ENCODE measurements around the gene CRYBG1.

Gene CRYBG1

DNA sequence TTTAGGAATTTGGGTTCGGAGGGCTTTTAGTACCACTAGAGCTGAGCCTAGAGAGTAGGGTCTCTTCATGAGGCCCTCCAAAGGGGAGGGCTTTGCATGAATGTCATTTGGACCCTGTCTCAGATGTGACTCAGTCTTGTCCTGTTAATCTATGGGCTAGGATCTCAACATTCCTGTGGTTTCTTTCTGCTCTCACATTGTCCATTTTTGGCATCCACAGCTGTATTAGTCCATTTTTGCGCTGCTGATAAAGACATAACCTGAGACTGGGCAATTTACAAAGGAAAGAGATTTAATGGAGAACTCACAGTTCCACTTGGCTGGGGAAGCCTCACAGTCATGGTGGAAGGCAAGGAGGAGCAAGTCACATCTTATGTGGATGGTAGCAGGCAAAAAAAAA is 61.0 kb downstream of the CRYBG1 start:
- H3K9me3 ChIP-seq (ENCODE audit: control extremely low read depth in 1 of 5, control insufficient read depth in 4 of 5, insufficient read depth in 2 of 5, low read depth in 1 of 5, low read length in 4 of 5), result peaks cover 0 to 2% (median 0%) of the 10 kb centered on the region in 5 experiments
- no peak overlapping the region for H3K27ac ChIP-seq (ENCODE audit: insufficient read depth in 1 of 2, low read depth in 1 of 2, low read length in 2 of 2, poor library complexity in 1 of 2, severe bottlenecking in 2 of 2)
- H3K27me3 ChIP-seq (replicated peaks in 2 of 5; ENCODE audit: control insufficient read depth in 4 of 5, insufficient read depth in 5 of 5, low read length in 4 of 5), result no peaks in the 10 kb centered on the region
- H3K36me3 ChIP-seq (ENCODE audit: control insufficient read depth in 4 of 4, insufficient read depth in 4 of 4, low read length in 3 of 4), result no peaks in the 10 kb centered on the region
- 100% methylated on average over 1 of the region's 2 CpGs for WGBS (ENCODE audit: insufficient coverage)
- no peak overlapping the region for H3K4me3 ChIP-seq (ENCODE audit: control insufficient read depth in 1 of 7, extremely low read depth in 1 of 7, insufficient read depth in 4 of 7, low read depth in 2 of 7, low read length in 6 of 7)
- H3K4me1 ChIP-seq (ENCODE audit: control extremely low read depth in 1 of 4, control insufficient read depth in 4 of 4, insufficient read depth in 4 of 4, low read length in 3 of 4), result no peaks in the 10 kb centered on the region
- POLR2A ChIA-PET, result no interaction called here
- DNase-seq, result no peak
- CTCF ChIA-PET, result no interaction called here

DNA sequence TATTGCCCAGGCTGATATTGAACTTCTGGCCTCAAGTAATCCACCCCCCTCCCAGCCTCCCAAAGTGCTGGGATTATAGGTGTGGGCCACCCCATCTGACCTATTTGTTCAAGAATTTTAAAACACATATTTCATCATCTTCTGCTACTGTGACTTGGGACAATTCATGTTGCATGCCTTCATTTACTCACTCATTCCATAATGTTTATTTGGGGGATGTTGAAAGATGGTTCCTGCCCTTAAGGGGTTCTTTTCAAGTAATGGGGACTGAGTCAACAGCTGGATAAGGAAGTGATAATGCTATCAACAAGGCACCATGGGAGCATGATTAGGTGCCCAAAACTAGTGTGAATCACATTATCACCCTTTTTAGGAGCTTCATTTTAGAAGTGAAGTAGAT is 62.0 kb downstream of the CRYBG1 start:
- H3K27me3 ChIP-seq (replicated peaks in 2 of 5; ENCODE audit: control insufficient read depth in 4 of 5, insufficient read depth in 5 of 5, low read length in 4 of 5), result no peaks in the 10 kb centered on the region
- H3K27ac ChIP-seq (ENCODE audit: insufficient read depth in 1 of 2, low read depth in 1 of 2, low read length in 2 of 2, poor library complexity in 1 of 2, severe bottlenecking in 2 of 2), result no peak overlapping the region
- H3K36me3 ChIP-seq (ENCODE audit: control insufficient read depth in 4 of 4, insufficient read depth in 4 of 4, low read length in 3 of 4), result no peaks in the 10 kb centered on the region
- DNase-seq, result no peak
- H3K9me3 ChIP-seq (ENCODE audit: control extremely low read depth in 1 of 5, control insufficient read depth in 4 of 5, insufficient read depth in 2 of 5, low read depth in 1 of 5, low read length in 4 of 5), result peaks cover 0 to 2% (median 0%) of the 10 kb centered on the region in 5 experiments
- no peak overlapping the region for H3K4me3 ChIP-seq (ENCODE audit: control insufficient read depth in 1 of 7, extremely low read depth in 1 of 7, insufficient read depth in 4 of 7, low read depth in 2 of 7, low read length in 6 of 7)
- CTCF ChIA-PET, result no interaction called here
- POLR2A ChIA-PET, result interaction anchor here (0.6 kb wide), 1 partner anchor 71 kb away, joined by 5 read pairs; no protein-coding TSS in a partner anchor
- H3K4me1 ChIP-seq (ENCODE audit: control extremely low read depth in 1 of 4, control insufficient read depth in 4 of 4, insufficient read depth in 4 of 4, low read length in 3 of 4), result no peaks in the 10 kb centered on the region

DNA sequence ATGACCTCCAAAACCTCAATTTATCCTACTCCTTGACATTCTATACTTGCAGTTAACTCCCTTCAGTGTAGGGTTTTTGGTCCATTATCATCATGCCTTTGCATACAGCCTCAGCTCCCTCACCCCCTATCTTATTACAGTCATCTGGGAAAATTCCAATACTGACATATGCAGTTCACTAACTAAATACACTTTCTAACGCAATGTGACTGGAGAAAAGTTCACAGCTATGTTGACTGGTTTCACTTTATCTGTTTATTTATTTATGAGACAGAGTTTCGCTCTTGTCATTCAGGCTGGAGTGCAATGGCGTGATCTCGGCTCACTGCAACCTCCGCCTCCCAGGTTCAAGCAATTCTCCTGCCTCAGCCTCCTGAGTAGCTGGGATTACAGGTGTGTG is 64.9 kb downstream of the CRYBG1 start:
- WGBS (ENCODE audit: insufficient coverage), result no CpG with 5 or more reads among the region's 5 CpGs
- Histone ChIP-seq H3K4me1 (ENCODE audit: control extremely low read depth in 1 of 4, control insufficient read depth in 4 of 4, insufficient read depth in 4 of 4, low read length in 3 of 4) (no peaks in the 10 kb centered on the region), H3K9me3 (ENCODE audit: control extremely low read depth in 1 of 5, control insufficient read depth in 4 of 5, insufficient read depth in 2 of 5, low read depth in 1 of 5, low read length in 4 of 5) (no peaks in the 10 kb centered on the region), H3K36me3 (ENCODE audit: control insufficient read depth in 4 of 4, insufficient read depth in 4 of 4, low read length in 3 of 4) (no peaks in the 10 kb centered on the region), H3K4me3 (ENCODE audit: control insufficient read depth in 1 of 7, extremely low read depth in 1 of 7, insufficient read depth in 4 of 7, low read depth in 2 of 7, low read length in 6 of 7) (no peak overlapping the region), H3K27ac (ENCODE audit: insufficient read depth in 1 of 2, low read depth in 1 of 2, low read length in 2 of 2, poor library complexity in 1 of 2, severe bottlenecking in 2 of 2) (no peak overlapping the region), H3K27me3 (replicated peaks in 2 of 5; ENCODE audit: control insufficient read depth in 4 of 5, insufficient read depth in 5 of 5, low read length in 4 of 5) (peaks cover 0 to 2% (median 0%) of the 10 kb centered on the region in 5 experiments)
- ChIA-PET CTCF (no interaction called here), POLR2A (no interaction called here)
- no peak for DNase-seq

DNA sequence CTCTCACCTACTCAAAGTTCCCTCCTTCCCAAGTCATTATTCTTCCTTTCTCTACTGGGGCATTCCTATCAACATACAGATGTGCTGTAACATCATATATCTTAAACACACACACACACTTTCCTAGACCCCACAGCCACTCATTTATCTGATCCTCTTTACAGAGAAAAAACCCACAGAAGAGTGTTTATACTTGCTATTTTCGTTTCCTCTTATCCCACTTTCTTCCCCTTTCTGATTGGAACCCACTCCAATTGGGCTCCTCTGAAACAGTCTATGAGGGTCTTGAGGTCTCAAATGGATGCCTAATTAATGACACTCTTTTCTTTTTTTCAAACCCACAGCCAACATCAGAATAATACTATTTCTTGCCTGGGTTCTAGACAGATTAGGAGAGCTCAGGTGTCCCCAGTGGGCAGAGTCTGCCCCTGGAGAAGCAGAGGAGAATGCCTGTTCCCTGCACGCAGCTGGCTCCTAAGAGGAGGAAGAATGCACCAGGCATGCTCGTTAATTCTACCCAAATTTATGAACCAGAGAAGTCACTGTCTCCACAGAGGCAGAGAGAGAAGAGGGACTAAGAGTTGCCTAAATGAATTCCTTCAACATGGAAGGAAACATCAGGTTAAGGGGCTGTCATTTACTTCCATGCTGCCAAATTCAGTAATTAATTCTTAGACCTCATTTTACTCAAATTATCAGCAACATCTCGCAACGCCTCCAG is 65.9 kb downstream of the CRYBG1 start:
- H3K4me3 ChIP-seq (ENCODE audit: control insufficient read depth in 1 of 7, extremely low read depth in 1 of 7, insufficient read depth in 4 of 7, low read depth in 2 of 7, low read length in 6 of 7), result no peak overlapping the region
- no peaks in the 10 kb centered on the region for H3K4me1 ChIP-seq (ENCODE audit: control extremely low read depth in 1 of 4, control insufficient read depth in 4 of 4, insufficient read depth in 4 of 4, low read length in 3 of 4)
- CTCF ChIA-PET, result no interaction called here
- H3K9me3 ChIP-seq (ENCODE audit: control extremely low read depth in 1 of 5, control insufficient read depth in 4 of 5, insufficient read depth in 2 of 5, low read depth in 1 of 5, low read length in 4 of 5), result no peaks in the 10 kb centered on the region
- POLR2A ChIA-PET, result no interaction called here
- H3K27me3 ChIP-seq (replicated peaks in 2 of 5; ENCODE audit: control insufficient read depth in 4 of 5, insufficient read depth in 5 of 5, low read length in 4 of 5), result peaks cover 0 to 2% (median 0%) of the 10 kb centered on the region in 5 experiments
- H3K27ac ChIP-seq (ENCODE audit: insufficient read depth in 1 of 2, low read depth in 1 of 2, low read length in 2 of 2, poor library complexity in 1 of 2, severe bottlenecking in 2 of 2), result no peak overlapping the region
- no peaks in the 10 kb centered on the region for H3K36me3 ChIP-seq (ENCODE audit: control insufficient read depth in 4 of 4, insufficient read depth in 4 of 4, low read length in 3 of 4)
- 70% methylated on average over 3 of the region's 5 CpGs for WGBS (ENCODE audit: insufficient coverage)
- DNase-seq, result no peak

DNA sequence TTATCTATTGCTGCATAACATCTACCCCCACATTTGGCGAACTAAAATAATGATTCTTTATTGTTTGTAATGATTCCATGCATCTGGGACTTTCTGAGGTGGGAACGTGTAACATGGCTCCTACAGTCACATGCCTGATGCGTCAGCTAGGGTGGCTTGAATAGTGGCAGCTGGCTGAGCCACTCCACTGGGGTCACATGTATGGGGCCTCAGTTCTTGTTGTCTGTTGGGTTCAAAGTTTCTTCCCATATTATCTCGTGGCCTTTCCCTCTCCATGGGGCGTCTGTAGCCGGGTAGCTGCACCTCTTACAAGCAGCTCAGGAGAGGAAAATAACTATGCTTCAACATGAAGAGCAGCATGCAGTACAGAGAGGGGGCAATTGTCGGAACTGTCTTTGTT is 69.9 kb downstream of the CRYBG1 start:
- no peak overlapping the region for H3K4me3 ChIP-seq (ENCODE audit: control insufficient read depth in 1 of 7, extremely low read depth in 1 of 7, insufficient read depth in 4 of 7, low read depth in 2 of 7, low read length in 6 of 7)
- no peak overlapping the region for H3K27ac ChIP-seq (ENCODE audit: insufficient read depth in 1 of 2, low read depth in 1 of 2, low read length in 2 of 2, poor library complexity in 1 of 2, severe bottlenecking in 2 of 2)
- H3K36me3 ChIP-seq (ENCODE audit: control insufficient read depth in 4 of 4, insufficient read depth in 4 of 4, low read length in 3 of 4), result no peaks in the 10 kb centered on the region
- no peak for DNase-seq
- no peaks in the 10 kb centered on the region for H3K9me3 ChIP-seq (ENCODE audit: control extremely low read depth in 1 of 5, control insufficient read depth in 4 of 5, insufficient read depth in 2 of 5, low read depth in 1 of 5, low read length in 4 of 5)
- H3K27me3 ChIP-seq (replicated peaks in 2 of 5; ENCODE audit: control insufficient read depth in 4 of 5, insufficient read depth in 5 of 5, low read length in 4 of 5), result peaks cover 0 to 2% (median 0%) of the 10 kb centered on the region in 5 experiments
- WGBS (ENCODE audit: insufficient coverage), result 100% methylated on average over 4 of the region's 7 CpGs
- ChIA-PET CTCF (interaction anchor here (0.8 to 1.6 kb wide), 2 partner anchors 17 to 138 kb away, joined by 3 read pairs; no protein-coding TSS in a partner anchor), POLR2A (no interaction called here)
- no peaks in the 10 kb centered on the region for H3K4me1 ChIP-seq (ENCODE audit: control extremely low read depth in 1 of 4, control insufficient read depth in 4 of 4, insufficient read depth in 4 of 4, low read length in 3 of 4)

DNA sequence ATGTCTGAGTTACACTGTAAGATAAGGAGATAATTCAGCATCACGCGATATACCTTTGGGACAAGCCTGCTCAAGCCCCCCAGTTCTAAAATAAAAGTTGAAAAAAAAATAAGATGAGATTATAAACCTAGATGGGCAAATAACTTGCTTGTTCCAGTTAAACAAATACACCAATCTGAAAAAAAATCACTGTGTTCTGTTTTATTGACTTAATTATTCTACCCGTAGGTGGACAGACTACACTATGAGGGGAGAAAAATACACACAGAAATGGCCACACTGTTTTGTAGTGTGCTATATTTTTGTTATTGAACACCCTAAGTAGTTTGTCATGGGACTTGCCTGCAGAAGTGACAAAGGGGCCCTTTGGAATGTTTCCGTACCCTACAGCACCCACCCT is 70.9 kb downstream of the CRYBG1 start:
- Histone ChIP-seq H3K9me3 (ENCODE audit: control extremely low read depth in 1 of 5, control insufficient read depth in 4 of 5, insufficient read depth in 2 of 5, low read depth in 1 of 5, low read length in 4 of 5) (no peaks in the 10 kb centered on the region), H3K4me3 (ENCODE audit: control insufficient read depth in 1 of 7, extremely low read depth in 1 of 7, insufficient read depth in 4 of 7, low read depth in 2 of 7, low read length in 6 of 7) (no peak overlapping the region), H3K36me3 (ENCODE audit: control insufficient read depth in 4 of 4, insufficient read depth in 4 of 4, low read length in 3 of 4) (no peaks in the 10 kb centered on the region), H3K27me3 (replicated peaks in 2 of 5; ENCODE audit: control insufficient read depth in 4 of 5, insufficient read depth in 5 of 5, low read length in 4 of 5) (peaks cover 0 to 2% (median 0%) of the 10 kb centered on the region in 5 experiments), H3K4me1 (ENCODE audit: control extremely low read depth in 1 of 4, control insufficient read depth in 4 of 4, insufficient read depth in 4 of 4, low read length in 3 of 4) (no peaks in the 10 kb centered on the region), H3K27ac (ENCODE audit: insufficient read depth in 1 of 2, low read depth in 1 of 2, low read length in 2 of 2, poor library complexity in 1 of 2, severe bottlenecking in 2 of 2) (no peak overlapping the region)
- no peak for DNase-seq
- ChIA-PET POLR2A (no interaction called here), CTCF (interaction anchor here (0.8 to 0.9 kb wide), 2 partner anchors 10 to 137 kb away, joined by 3 read pairs; no protein-coding TSS in a partner anchor)
- WGBS (ENCODE audit: insufficient coverage), result 100% methylated on average over 1 of the region's 4 CpGs

DNA sequence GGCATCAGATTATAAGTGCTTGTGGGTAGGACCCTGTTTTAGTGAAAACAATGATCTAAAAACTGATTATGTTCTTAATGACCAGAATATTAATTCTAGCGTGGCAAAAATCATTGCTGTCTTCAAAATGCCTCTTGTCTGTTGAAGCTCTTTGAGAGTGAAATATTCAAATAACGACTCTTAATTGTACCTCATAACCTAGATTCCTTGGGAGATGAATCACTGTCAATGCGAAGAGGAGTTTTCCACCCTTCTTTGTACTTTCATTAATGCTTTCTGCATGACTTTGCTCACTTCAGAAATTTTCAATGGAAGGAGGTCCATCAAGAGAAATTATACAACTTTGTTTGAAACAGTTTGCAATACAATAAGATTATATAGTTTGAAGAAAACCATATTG is 71.5 kb downstream of the CRYBG1 start:
- DNase-seq, result no peak
- WGBS (ENCODE audit: insufficient coverage), result 100% methylated on average over 1 of the region's 3 CpGs
- Histone ChIP-seq H3K4me1 (ENCODE audit: control extremely low read depth in 1 of 4, control insufficient read depth in 4 of 4, insufficient read depth in 4 of 4, low read length in 3 of 4) (no peaks in the 10 kb centered on the region), H3K27ac (ENCODE audit: insufficient read depth in 1 of 2, low read depth in 1 of 2, low read length in 2 of 2, poor library complexity in 1 of 2, severe bottlenecking in 2 of 2) (no peak overlapping the region), H3K27me3 (replicated peaks in 2 of 5; ENCODE audit: control insufficient read depth in 4 of 5, insufficient read depth in 5 of 5, low read length in 4 of 5) (peaks cover 0 to 2% (median 0%) of the 10 kb centered on the region in 5 experiments), H3K4me3 (ENCODE audit: control insufficient read depth in 1 of 7, extremely low read depth in 1 of 7, insufficient read depth in 4 of 7, low read depth in 2 of 7, low read length in 6 of 7) (no peak overlapping the region), H3K9me3 (ENCODE audit: control extremely low read depth in 1 of 5, control insufficient read depth in 4 of 5, insufficient read depth in 2 of 5, low read depth in 1 of 5, low read length in 4 of 5) (no peaks in the 10 kb centered on the region), H3K36me3 (ENCODE audit: control insufficient read depth in 4 of 4, insufficient read depth in 4 of 4, low read length in 3 of 4) (no peaks in the 10 kb centered on the region)
- CTCF ChIA-PET, result interaction anchor here (0.9 kb wide), 1 partner anchor 9 kb away, joined by 3 read pairs; no protein-coding TSS in a partner anchor
- POLR2A ChIA-PET, result no interaction called here
